Fibroblast of the aortic adventitia (primary cell): Measurements from ENCODE around the gene AKT1. TPM values are rescaled to one million over a fixed set of nuclear protein-coding genes. Genes with fewer than 3 reads are reported as not detected.

Source experiments
- DNase-seq: peaks from one replicate; pipeline ENCODE4 v3.0.0-alpha.2; 2010; ENCODE audit warnings: low read depth
- H3K4me3 ChIP-seq: 2 replicates; pipeline ENCODE4 v1.5.1; 2011; ENCODE audit warnings: low read depth, mild to moderate bottlenecking, control low read depth, low read length, moderate library complexity
- total RNA-seq: library from RNA; depleted of rRNA; stranded (reverse); fragments of >200 nt; gene quantifications from 2 replicates; pipeline ENCODE4 v1.2.3, GENCODE V29; 2012; ENCODE audit warnings: low replicate concordance
- TF ChIP-seq, protein P1 (sequence below): IDR thresholded peaks from 2 replicates; pipeline ENCODE4 v1.5.1; 2011; ENCODE audit warnings: mild to moderate bottlenecking, low read length, control low read depth, inconsistent platforms; ENCODE audit not compliant: insufficient read depth

AKT1 gene
- total RNA-seq, 1 donor, result 127 TPM

DNA sequence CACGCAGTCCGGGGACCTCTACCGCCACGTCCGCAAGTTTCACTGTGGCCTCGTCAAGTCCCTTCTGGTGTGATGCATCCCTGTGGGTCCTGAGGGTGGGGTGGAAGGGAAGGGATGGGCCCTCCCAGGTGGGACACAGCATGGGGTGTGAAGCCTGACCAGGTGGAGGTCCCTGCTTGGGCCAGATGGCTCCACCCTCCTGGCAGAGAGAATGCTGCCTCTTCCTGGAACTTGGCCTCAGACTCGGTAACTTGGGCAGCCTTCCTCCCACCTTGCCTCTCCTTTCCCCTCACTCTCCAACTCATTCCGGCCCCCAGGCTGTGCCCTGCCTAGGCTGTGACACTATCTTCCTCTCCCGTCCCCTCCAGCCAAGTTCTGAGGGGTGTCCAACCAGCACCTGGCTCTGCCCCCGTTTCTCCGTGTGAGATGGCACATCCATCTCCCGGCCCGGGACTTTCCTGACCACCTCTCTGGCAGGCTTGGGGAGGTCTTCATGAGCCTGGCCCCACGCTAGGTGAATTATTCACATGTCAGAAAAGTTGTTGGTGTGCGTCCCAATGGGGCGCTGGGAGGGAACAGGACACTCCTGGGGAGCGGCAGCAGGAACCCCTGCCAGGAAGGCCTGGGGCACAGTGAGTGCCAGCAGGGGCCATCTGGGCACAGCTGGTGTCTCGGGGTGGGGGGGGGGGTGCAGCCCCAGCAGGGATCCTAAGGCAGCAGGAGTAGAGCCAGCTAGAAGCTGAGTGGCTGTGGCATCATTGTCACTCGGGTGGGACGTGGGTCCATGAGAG is 7.0 kb upstream of the AKT1 start:
- DNase-seq, result no peak
- TF ChIP-seq, protein P1, sequence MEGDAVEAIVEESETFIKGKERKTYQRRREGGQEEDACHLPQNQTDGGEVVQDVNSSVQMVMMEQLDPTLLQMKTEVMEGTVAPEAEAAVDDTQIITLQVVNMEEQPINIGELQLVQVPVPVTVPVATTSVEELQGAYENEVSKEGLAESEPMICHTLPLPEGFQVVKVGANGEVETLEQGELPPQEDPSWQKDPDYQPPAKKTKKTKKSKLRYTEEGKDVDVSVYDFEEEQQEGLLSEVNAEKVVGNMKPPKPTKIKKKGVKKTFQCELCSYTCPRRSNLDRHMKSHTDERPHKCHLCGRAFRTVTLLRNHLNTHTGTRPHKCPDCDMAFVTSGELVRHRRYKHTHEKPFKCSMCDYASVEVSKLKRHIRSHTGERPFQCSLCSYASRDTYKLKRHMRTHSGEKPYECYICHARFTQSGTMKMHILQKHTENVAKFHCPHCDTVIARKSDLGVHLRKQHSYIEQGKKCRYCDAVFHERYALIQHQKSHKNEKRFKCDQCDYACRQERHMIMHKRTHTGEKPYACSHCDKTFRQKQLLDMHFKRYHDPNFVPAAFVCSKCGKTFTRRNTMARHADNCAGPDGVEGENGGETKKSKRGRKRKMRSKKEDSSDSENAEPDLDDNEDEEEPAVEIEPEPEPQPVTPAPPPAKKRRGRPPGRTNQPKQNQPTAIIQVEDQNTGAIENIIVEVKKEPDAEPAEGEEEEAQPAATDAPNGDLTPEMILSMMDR, result no peak
- H3K4me3 ChIP-seq, result no peak overlapping the region

DNA sequence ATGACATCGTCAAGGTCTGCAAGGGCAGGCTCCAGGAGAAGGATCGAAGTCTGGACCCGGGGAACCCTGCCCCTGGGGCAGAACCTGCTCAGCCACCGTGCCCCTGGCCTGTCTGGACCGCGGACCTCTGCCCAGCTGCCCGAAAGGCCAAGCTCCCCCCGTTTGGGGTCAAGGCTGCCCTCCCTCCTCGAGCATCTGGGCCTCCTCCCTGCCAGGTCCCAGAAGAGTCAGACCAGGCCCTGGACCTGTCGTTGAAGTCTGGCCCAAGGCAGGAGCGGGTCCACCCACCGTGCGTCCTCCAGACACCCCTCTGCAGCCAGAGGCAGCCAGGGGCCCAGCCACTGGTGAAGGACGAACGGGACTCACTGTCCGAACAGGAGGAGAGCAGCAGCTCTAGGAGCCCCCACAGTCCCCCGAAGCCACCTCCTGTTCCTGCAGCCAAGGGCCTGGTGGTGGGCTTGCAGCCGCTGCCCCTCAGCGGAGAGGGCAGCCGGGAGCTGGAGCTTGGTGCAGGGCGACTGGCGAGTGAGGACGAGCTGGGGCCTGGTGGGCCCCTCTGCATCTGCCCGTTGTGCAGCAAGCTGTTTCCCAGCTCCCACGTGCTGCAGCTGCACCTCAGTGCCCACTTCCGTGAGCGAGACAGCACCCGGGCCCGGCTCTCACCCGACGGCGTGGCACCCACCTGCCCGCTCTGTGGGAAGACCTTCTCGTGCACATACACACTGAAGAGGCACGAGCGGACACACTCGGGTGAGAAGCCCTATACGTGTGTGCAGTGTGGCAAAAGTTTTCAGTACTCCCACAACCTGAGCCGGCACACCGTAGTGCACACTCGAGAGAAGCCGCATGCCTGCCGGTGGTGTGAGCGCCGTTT is 6.2 kb upstream of the AKT1 start:
- TF ChIP-seq, protein P1, result no peak
- DNase-seq, result no peak
- H3K4me3 ChIP-seq, result peak overlapping the region; percentile 70

DNA sequence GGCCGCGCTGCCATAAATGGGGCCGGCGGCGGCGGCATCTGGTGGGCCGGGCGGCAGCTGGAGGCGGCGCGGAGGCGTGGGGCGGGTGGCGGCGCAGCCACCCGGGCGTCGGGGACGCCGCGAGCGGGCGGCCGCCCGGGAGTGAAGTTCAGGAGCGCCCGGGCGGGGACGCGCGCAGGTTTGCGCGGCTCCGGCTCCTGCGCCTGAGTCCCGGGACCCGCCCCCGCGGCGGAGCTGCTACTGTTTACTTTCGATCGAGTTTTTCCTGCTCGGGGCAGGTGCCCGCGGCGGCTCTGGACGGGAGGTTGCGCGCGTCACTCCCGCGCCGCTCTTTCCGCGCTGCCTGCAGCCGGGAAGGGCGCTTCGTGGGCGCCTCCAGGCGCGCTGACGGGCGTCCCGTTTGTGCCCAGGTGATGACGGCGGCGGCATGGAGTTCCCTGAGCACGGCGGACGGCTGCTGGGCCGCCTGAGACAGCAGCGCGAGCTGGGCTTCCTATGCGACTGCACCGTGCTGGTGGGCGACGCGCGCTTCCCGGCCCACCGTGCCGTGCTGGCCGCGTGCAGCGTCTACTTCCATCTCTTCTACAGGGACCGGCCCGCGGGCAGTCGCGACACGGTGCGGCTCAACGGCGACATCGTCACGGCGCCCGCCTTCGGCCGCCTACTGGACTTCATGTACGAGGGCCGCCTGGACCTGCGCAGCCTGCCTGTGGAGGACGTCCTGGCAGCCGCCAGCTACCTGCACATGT is 5.4 kb upstream of the AKT1 start, which contains the start of gene ZBTB42:
Gene ZBTB42, plus strand, starts transcription at position 331 of the 749 bp plus-strand sequence. Its CDS starts 97 bp downstream, at position 428.
- TF ChIP-seq, protein P1, result no peak
- peak within 1 kb of the TSS; percentile 70 for H3K4me3 ChIP-seq
- DNase-seq, result peak; percentile 23

DNA sequence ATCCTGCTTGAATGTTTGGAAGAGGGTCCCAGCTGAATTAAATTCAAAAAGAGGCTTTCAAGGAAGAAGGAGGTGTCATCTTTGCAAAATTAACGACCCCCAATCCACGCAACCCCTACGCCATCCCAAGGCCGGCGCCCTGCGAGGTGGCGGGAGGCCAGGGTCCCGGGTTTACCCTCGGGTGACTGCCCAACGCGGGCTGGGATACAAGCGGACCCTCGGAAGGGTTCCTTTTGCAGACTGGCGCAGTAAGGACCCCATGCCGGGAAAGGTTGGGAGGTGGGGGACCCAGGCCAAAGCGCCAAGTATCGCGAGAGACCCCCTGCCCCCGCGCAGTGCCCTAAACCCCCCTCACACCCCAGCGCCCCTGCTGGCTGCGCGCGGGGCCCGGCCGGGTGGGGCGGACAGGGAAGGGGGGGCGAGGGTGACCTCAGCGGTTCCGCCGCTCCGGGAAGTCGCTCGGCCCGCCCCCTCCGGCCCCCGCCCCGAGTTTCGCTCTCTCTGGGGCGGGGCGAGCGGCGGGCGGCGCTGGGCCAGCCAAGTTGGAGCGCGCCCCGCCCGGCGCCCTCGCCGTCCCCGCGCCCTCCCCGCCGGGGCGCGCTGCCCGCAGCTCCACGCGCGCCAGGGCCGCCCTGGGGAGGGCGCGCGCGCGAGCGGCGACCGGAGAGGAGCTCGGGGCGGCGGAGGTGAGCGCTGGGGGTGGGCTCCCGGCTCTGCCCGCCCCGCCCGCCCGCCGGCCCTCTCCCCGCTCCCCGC is 4.6 kb upstream of the AKT1 start:
- peak overlapping the region; percentile 70 for H3K4me3 ChIP-seq
- peak; percentile 63 for DNase-seq
- TF ChIP-seq, protein P1, result peak; percentile 44

DNA sequence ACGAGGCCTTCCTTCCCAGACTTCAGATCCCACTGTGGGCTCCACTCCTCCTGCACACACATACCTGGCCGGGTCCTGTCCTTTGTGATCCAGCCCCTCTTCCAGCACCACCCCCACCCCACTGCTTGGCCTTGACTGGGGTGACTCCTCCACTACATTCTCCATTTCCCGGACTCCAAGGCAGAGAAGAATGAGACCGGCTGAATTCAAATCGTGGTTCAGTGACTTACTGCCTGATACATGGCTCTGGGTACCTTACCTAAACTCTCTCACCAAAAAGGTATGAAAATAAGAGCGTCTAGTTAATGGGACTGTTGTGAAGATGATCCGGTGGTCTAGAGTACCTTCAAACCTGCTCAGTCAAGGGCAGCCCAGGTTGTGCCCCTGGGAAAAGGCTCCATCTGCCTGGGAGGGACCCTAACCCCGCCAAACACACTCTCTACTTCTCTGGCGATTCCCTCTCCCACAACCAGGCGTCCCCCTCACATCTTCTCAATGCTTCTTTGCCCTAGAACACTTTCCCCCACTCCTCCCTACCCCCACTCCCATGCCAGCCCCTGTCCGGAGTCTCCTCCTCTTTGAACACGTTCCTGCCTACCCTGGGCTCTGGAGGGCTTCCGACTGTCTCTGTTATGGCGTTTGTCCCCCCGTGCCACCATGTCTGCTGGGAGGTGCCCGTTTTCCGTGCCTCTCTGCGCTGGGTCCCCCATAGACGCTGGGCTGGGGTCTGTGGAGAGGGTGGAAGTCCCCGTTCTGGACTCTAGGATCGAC is 3.9 kb upstream of the AKT1 start:
- TF ChIP-seq, protein P1, result peak; percentile 35
- DNase-seq, result peak; percentile 14
- H3K4me3 ChIP-seq, result peak overlapping the region; percentile 66
